CD1c-positive myeloid dendritic cell (primary cell): Measurements from ENCODE around the gene TOP2A.
"Not testable (repeated sequence)": the region's sequence is repeated elsewhere in the genome, so short reads cannot be mapped to it uniquely, and the experiment has no call there.

Experiments
- DNase-seq: peaks from one replicate; pipeline ENCODE4 v3.0.0-alpha.2; 2016; ENCODE audit errors: extremely low spot score

Gene TOP2A

GRCh38 chr17:40430272-40431230 is 12.9 kb upstream of the TOP2A start:
- no peak for DNase-seq

GRCh38 chr17:40427002-40427491 is 9.4 kb upstream of the TOP2A start:
- DNase-seq = no peak

- no peak for DNase-seq
Measured at GRCh38 chr17:40425741-40426140, 8.0 kb upstream of the TOP2A start.

- DNase-seq = no peak
Measured at GRCh38 chr17:40422990-40423633, 5.4 kb upstream of the TOP2A start.

GRCh38 chr17:40419559-40420331 is 2.0 kb upstream of the TOP2A start:
- DNase-seq = peak; percentile 46

GRCh38 chr17:40418428-40418706 is 671 bp upstream of the TOP2A start:
- no peak for DNase-seq

- no peak for DNase-seq
Measured at GRCh38 chr17:40417258-40417608, 463 bp downstream of the TOP2A start.

- no peak for DNase-seq
Measured at GRCh38 chr17:40416671-40417070, 1.0 kb downstream of the TOP2A start.

- peak; percentile 73 for DNase-seq
Measured at GRCh38 chr17:40415390-40415789, 2.3 kb downstream of the TOP2A start.

- DNase-seq = not testable (repeated sequence)
Measured at GRCh38 chr17:40414312-40414711, 3.4 kb downstream of the TOP2A start.

- no peak for DNase-seq
Measured at GRCh38 chr17:40412880-40413279, 4.8 kb downstream of the TOP2A start.

GRCh38 chr17:40411821-40412220 is 5.9 kb downstream of the TOP2A start:
- no peak for DNase-seq

- DNase-seq = no peak
Measured at GRCh38 chr17:40410082-40410481, 7.6 kb downstream of the TOP2A start.

- DNase-seq = not testable (repeated sequence)
Measured at GRCh38 chr17:40409540-40409939, 8.2 kb downstream of the TOP2A start.

GRCh38 chr17:40407460-40407859 is 10.2 kb downstream of the TOP2A start:
- DNase-seq = no peak

GRCh38 chr17:40404003-40404402 is 13.7 kb downstream of the TOP2A start:
- DNase-seq = no peak

- DNase-seq = no peak
Measured at GRCh38 chr17:40402668-40403067, 15.0 kb downstream of the TOP2A start.

- peak; percentile 69 for DNase-seq
Measured at GRCh38 chr17:40399185-40399584, 18.5 kb downstream of the TOP2A start.

GRCh38 chr17:40386555-40386954 is 31.1 kb downstream of the TOP2A start:
- not testable (repeated sequence) for DNase-seq

- no peak for DNase-seq
Measured at GRCh38 chr17:40382251-40382650, 35.4 kb downstream of the TOP2A start.

- DNase-seq = no peak
Measured at GRCh38 chr17:40378966-40379365, 38.7 kb downstream of the TOP2A start.

- no peak for DNase-seq
Measured at GRCh38 chr17:40377832-40378231, 39.9 kb downstream of the TOP2A start.
